ENCODE data around the gene KIF22.

KIF22 gene

GRCh38 chr16:29804020-29804419 lies 13.5 kb downstream of the KIF22 start:
- Mint-ChIP-seq H3K4me3 (peak overlapping the region; percentile 94 to 100), H3K4me1 (peaks cover 29 to 35% of the 10 kb centered on the region in 2 donors), H3K9me3 (no peaks in the 10 kb centered on the region), H3K27me3 (no peaks in the 10 kb centered on the region), H3K27ac (peak overlapping the region; percentile 100), H3K36me3 (peaks cover 36 to 66% of the 10 kb centered on the region in 2 donors)
- DNase-seq (no peak), ATAC-seq (replicated peaks) (no peak)

DNA sequence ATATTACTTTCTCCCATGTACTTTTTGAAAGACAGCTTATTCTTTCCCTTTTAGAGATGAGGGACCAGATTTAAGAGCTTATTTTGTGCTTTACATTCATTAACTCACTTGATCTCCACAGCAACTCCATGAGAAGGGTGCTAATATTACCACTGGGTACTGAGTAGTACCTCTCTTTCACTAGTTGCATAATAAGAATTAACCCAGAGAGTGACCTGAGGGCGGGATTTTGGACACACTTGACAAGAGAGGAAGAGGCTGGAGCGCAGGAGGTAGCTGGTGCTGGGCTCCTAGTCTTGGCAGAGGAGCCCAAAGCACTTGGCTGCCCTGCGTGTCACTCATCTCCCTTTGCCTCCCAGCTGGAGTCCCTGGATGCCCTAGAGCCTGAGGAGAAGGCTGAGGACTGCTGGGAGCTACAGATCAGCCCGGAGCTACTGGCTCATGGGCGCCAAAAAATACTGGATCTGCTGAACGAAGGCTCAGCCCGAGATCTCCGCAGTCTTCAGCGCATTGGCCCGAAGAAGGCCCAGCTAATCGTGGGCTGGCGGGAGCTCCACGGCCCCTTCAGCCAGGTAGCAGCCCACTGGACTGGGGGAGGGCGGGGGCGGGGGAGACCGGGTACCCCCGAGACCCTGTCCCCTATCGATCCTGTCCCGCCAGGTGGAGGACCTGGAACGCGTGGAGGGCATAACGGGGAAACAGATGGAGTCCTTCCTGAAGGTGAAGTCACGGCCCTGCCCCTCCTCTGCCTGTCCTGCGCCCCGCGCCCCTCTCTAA lies 14.1 kb downstream of the KIF22 start:
- Mint-ChIP-seq H3K4me1 (peaks cover 31 to 42% of the 10 kb centered on the region in 2 donors), H3K9me3 (no peaks in the 10 kb centered on the region), H3K27me3 (no peaks in the 10 kb centered on the region), H3K4me3 (peak overlapping the region; percentile 94 to 100), H3K27ac (peak overlapping the region; percentile 100), H3K36me3 (peaks cover 37 to 62% of the 10 kb centered on the region in 2 donors)
- DNase-seq (no peak), ATAC-seq (replicated peaks) (no peak)

DNA sequence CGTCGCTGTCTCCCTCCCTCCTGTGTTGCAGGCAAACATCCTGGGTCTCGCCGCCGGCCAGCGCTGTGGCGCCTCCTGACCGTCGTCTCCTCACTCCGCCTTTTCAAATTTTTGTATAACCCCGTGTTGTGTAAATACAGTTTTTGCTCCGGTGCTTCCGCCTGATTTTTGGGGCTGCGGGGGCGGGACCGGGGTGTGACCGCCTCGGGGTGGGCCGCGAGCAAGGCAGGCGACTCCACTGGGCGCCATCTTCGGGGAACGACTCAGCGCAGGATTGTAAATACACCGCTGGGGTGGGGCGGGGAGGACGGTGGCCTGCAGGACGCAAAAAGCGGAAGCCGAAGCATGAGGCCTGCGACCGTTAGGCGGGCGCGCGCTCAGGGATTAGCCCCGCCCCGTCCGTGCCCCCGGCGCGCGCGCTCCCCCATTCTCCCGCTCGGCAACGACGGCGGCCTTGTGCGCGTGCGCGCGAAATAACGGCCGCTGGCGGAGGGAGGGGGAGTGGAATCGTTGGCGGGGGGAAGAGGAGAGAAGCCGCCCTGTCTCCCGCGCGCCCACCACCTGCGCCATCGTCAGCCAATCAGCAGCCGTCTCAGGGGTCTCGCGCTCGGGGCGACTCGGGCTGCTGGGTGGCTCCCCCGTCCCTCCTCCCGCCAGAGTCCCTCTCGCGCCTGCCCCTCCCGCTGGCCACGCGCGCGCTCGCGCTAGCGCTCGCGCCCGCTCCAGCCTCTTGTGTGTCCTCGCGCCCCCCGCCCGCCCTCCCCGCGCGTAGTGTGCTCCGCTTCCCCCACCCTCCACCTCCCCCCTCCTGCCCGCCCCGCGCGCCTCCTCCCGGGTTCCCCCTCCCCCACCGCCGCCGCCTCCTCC lies 14.9 kb downstream of the KIF22 start:
- H3K27ac Mint-ChIP-seq, result peak overlapping the region; percentile 100
- DNase-seq, result peak; percentile 96
- no peaks in the 10 kb centered on the region for H3K9me3 Mint-ChIP-seq
- H3K27me3 Mint-ChIP-seq, result no peaks in the 10 kb centered on the region
- H3K4me3 Mint-ChIP-seq, result peak overlapping the region; percentile 94 to 100
- peak; percentile 68 to 73 for ATAC-seq (replicated peaks)
- peaks cover 44 to 65% of the 10 kb centered on the region in 2 donors for H3K36me3 Mint-ChIP-seq
- H3K4me1 Mint-ChIP-seq, result peaks cover 38 to 50% of the 10 kb centered on the region in 2 donors

GRCh38 chr16:29806099-29806579 lies 15.6 kb downstream of the KIF22 start, which contains the start of gene MAZ:
Gene MAZ, plus strand, starts transcription at chr16:29806529. Its CDS starts 173 bp downstream, at chr16:29806702.
- Mint-ChIP-seq H3K36me3 (peaks cover 44 to 67% of the 10 kb centered on the region in 2 donors), H3K9me3 (no peaks in the 10 kb centered on the region), H3K4me1 (peaks cover 44 to 57% of the 10 kb centered on the region in 2 donors), H3K4me3 (peak within 1 kb of the TSS; percentile 94 to 100), H3K27ac (peak within 1 kb of the TSS; percentile 100), H3K27me3 (no peaks in the 10 kb centered on the region)
- ATAC-seq (replicated peaks) (peak; percentile 0 to 1), DNase-seq (no peak)

- Mint-ChIP-seq H3K9me3 (no peaks in the 10 kb centered on the region), H3K4me3 (peak overlapping the region; percentile 85 to 88), H3K4me1 (peaks cover 50 to 64% of the 10 kb centered on the region in 2 donors), H3K27ac (peak overlapping the region; percentile 96), H3K36me3 (peaks cover 40 to 61% of the 10 kb centered on the region in 2 donors), H3K27me3 (peaks cover 0 to 4% of the 10 kb centered on the region in 2 donors)
- DNase-seq (peak; percentile 58), ATAC-seq (replicated peaks) (peak; percentile 3 to 4)
Measured at GRCh38 chr16:29806641-29807425, 16.3 kb downstream of the KIF22 start.

GRCh38 chr16:29807426-29808218 lies 17.1 kb downstream of the KIF22 start:
- Mint-ChIP-seq H3K4me3 (peak overlapping the region; percentile 85 to 88), H3K4me1 (peaks cover 51 to 71% of the 10 kb centered on the region in 2 donors), H3K9me3 (no peaks in the 10 kb centered on the region), H3K27me3 (peaks cover 0 to 12% of the 10 kb centered on the region in 2 donors), H3K27ac (peak overlapping the region; percentile 96), H3K36me3 (peaks cover 39 to 56% of the 10 kb centered on the region in 2 donors)
- ATAC-seq (replicated peaks) (peak; percentile 47 to 51), DNase-seq (peak; percentile 85)

GRCh38 chr16:29808219-29808900 lies 17.8 kb downstream of the KIF22 start:
- no peak for DNase-seq
- Mint-ChIP-seq H3K4me1 (peaks cover 50 to 76% of the 10 kb centered on the region in 2 donors), H3K9me3 (no peaks in the 10 kb centered on the region), H3K27ac (peak overlapping the region; percentile 96), H3K27me3 (peaks cover 0 to 15% of the 10 kb centered on the region in 2 donors), H3K4me3 (peak overlapping the region; percentile 85 to 88), H3K36me3 (peaks cover 37 to 51% of the 10 kb centered on the region in 2 donors)
- peak in 1 of 2 donors; percentile 0 for ATAC-seq (replicated peaks)

DNA sequence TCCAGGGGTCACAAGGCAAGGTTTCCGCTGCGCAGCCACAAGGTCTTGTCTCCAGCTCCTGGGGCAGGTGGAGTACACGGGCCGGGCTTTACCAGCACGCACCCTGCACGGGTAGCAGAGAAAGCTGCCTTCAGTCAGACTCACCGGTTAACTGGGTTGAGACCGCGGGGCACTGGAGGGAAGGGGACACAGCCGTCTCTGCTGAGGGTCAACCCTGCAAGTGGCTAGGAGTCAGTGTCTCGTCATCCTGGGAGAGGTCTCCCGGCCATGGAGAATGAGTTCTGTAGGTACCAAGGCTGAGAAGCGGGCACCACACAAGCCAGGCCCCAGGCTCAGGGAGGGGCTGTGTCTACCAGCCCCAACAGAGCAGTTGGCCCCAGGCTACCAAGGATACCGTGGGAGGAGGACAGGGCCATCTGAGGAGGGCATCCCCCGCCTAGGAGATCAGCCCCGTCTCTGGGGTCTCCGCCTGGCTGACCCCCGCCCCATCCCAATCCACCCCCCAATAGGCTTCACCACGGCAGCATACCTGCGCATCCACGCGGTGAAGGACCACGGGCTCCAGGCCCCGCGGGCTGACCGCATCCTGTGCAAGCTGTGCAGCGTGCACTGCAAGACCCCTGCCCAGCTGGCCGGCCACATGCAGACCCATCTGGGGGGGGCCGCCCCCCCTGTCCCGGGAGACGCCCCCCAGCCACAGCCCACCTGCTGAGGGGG lies 18.6 kb downstream of the KIF22 start:
- no peak for ATAC-seq (replicated peaks)
- Mint-ChIP-seq H3K4me3 (peak overlapping the region; percentile 85 to 88), H3K9me3 (no peaks in the 10 kb centered on the region), H3K36me3 (peaks cover 33 to 43% of the 10 kb centered on the region in 2 donors), H3K27me3 (peaks cover 0 to 15% of the 10 kb centered on the region in 2 donors), H3K4me1 (peaks cover 45 to 76% of the 10 kb centered on the region in 2 donors), H3K27ac (peak overlapping the region; percentile 62)
- DNase-seq, result no peak

- Mint-ChIP-seq H3K4me1 (peaks cover 46 to 75% of the 10 kb centered on the region in 2 donors), H3K27ac (peak overlapping the region; percentile 68), H3K27me3 (peaks cover 0 to 15% of the 10 kb centered on the region in 2 donors), H3K4me3 (peak overlapping the region; percentile 81 to 84), H3K36me3 (peaks cover 33 to 38% of the 10 kb centered on the region in 2 donors), H3K9me3 (no peaks in the 10 kb centered on the region)
- DNase-seq, result no peak
- ATAC-seq (replicated peaks), result no peak
Measured at GRCh38 chr16:29809850-29810698, 19.5 kb downstream of the KIF22 start.

GRCh38 chr16:29810699-29811169 lies 20.2 kb downstream of the KIF22 start:
- H3K4me1 Mint-ChIP-seq, result peaks cover 47 to 76% of the 10 kb centered on the region in 2 donors
- no peaks in the 10 kb centered on the region for H3K9me3 Mint-ChIP-seq
- ATAC-seq (replicated peaks), result no peak
- no peak for DNase-seq
- H3K27ac Mint-ChIP-seq, result peak overlapping the region; percentile 72
- H3K4me3 Mint-ChIP-seq, result peak overlapping the region; percentile 81 to 84
- H3K27me3 Mint-ChIP-seq, result peaks cover 0 to 15% of the 10 kb centered on the region in 2 donors
- peaks cover 30 to 34% of the 10 kb centered on the region in 2 donors for H3K36me3 Mint-ChIP-seq

GRCh38 chr16:29811170-29811895 lies 20.8 kb downstream of the KIF22 start:
- H3K4me1 Mint-ChIP-seq, result peaks cover 48 to 77% of the 10 kb centered on the region in 2 donors
- H3K27me3 Mint-ChIP-seq, result peaks cover 0 to 15% of the 10 kb centered on the region in 2 donors
- H3K36me3 Mint-ChIP-seq, result peaks cover 31 to 35% of the 10 kb centered on the region in 2 donors
- DNase-seq (peak; percentile 77), ATAC-seq (replicated peaks) (peak; percentile 49 to 53)
- H3K27ac Mint-ChIP-seq, result peak overlapping the region; percentile 72
- H3K9me3 Mint-ChIP-seq, result no peaks in the 10 kb centered on the region
- peak overlapping the region; percentile 81 to 84 for H3K4me3 Mint-ChIP-seq

Data from stimulated activated naive B cell treated with anti-CD40 and anti-IgM and Interleukin-4, amounts not matched to agents 10 μg/mL and 1 μg/mL and 100 μg/mL, for 72 hours (primary cell).